ENCODE results near the gene NACA2.

NACA2 gene

GRCh38 chr17:61586031-61586566 lies 4.9 kb downstream of the NACA2 start:
- DNase-seq, result no peak
- Histone ChIP-seq H3K27me3 (ENCODE audit: insufficient read depth, low read depth, severe bottlenecking) (no peaks in the 10 kb centered on the region), H3K4me3 (ENCODE audit: low read depth, low read length) (no peak overlapping the region), H3K9me3 (ENCODE audit: severe bottlenecking) (no peaks in the 10 kb centered on the region), H3K27ac (no peak overlapping the region), H3K36me3 (no peaks in the 10 kb centered on the region)
- no peak for TF ChIP-seq CTCF (IDR thresholded peaks at IDR 0.05; ENCODE audit: low read depth, low read length)

- TF ChIP-seq CTCF (IDR thresholded peaks at IDR 0.05; ENCODE audit: low read depth, low read length), result no peak
- no peak for DNase-seq
- Histone ChIP-seq H3K27me3 (ENCODE audit: insufficient read depth, low read depth, severe bottlenecking) (no peaks in the 10 kb centered on the region), H3K9me3 (ENCODE audit: severe bottlenecking) (no peaks in the 10 kb centered on the region), H3K36me3 (no peaks in the 10 kb centered on the region), H3K4me3 (ENCODE audit: low read depth, low read length) (no peak overlapping the region), H3K27ac (no peak overlapping the region)
These were observed 6.2 kb downstream of the NACA2 start for GRCh38 chr17:61584866-61585265.

GRCh38 chr17:61584266-61584665 lies 6.8 kb downstream of the NACA2 start:
- no peak for DNase-seq
- H3K27me3 ChIP-seq (ENCODE audit: insufficient read depth, low read depth, severe bottlenecking), result no peaks in the 10 kb centered on the region
- TF ChIP-seq CTCF (IDR thresholded peaks at IDR 0.05; ENCODE audit: low read depth, low read length), result no peak
- H3K36me3 ChIP-seq, result no peaks in the 10 kb centered on the region
- H3K9me3 ChIP-seq (ENCODE audit: severe bottlenecking), result no peaks in the 10 kb centered on the region
- H3K4me3 ChIP-seq (ENCODE audit: low read depth, low read length), result no peak overlapping the region
- H3K27ac ChIP-seq, result no peak overlapping the region

- H3K27me3 ChIP-seq (ENCODE audit: insufficient read depth, low read depth, severe bottlenecking), result no peaks in the 10 kb centered on the region
- H3K4me3 ChIP-seq (ENCODE audit: low read depth, low read length), result no peak overlapping the region
- TF ChIP-seq CTCF (IDR thresholded peaks at IDR 0.05; ENCODE audit: low read depth, low read length), result no peak
- DNase-seq, result no peak
- no peaks in the 10 kb centered on the region for H3K36me3 ChIP-seq
- H3K27ac ChIP-seq, result no peak overlapping the region
- H3K9me3 ChIP-seq (ENCODE audit: severe bottlenecking), result no peaks in the 10 kb centered on the region
These were observed 7.3 kb downstream of the NACA2 start for GRCh38 chr17:61583660-61584264.

GRCh38 chr17:61583242-61583641 lies 7.8 kb downstream of the NACA2 start:
- Histone ChIP-seq H3K27ac (no peak overlapping the region), H3K36me3 (no peaks in the 10 kb centered on the region), H3K4me3 (ENCODE audit: low read depth, low read length) (no peak overlapping the region), H3K27me3 (ENCODE audit: insufficient read depth, low read depth, severe bottlenecking) (no peaks in the 10 kb centered on the region), H3K9me3 (ENCODE audit: severe bottlenecking) (no peaks in the 10 kb centered on the region)
- DNase-seq, result no peak
- no peak for TF ChIP-seq CTCF (IDR thresholded peaks at IDR 0.05; ENCODE audit: low read depth, low read length)

GRCh38 chr17:61582593-61582992 lies 8.4 kb downstream of the NACA2 start:
- no peak for TF ChIP-seq CTCF (IDR thresholded peaks at IDR 0.05; ENCODE audit: low read depth, low read length)
- H3K27ac ChIP-seq, result no peak overlapping the region
- H3K27me3 ChIP-seq (ENCODE audit: insufficient read depth, low read depth, severe bottlenecking), result no peaks in the 10 kb centered on the region

More at GRCh38 chr17:61582593-61582992, 8.4 kb downstream of the NACA2 start:
- no peak overlapping the region for H3K4me3 ChIP-seq (ENCODE audit: low read depth, low read length)
- no peaks in the 10 kb centered on the region for H3K9me3 ChIP-seq (ENCODE audit: severe bottlenecking)
- no peak for DNase-seq
- no peaks in the 10 kb centered on the region for H3K36me3 ChIP-seq
